ENCODE results near the gene RRAGD.
"Not testable (repeated sequence)": the region's sequence is repeated elsewhere in the genome, so short reads cannot be mapped to it uniquely, and the experiment has no call there.

Gene RRAGD

DNA sequence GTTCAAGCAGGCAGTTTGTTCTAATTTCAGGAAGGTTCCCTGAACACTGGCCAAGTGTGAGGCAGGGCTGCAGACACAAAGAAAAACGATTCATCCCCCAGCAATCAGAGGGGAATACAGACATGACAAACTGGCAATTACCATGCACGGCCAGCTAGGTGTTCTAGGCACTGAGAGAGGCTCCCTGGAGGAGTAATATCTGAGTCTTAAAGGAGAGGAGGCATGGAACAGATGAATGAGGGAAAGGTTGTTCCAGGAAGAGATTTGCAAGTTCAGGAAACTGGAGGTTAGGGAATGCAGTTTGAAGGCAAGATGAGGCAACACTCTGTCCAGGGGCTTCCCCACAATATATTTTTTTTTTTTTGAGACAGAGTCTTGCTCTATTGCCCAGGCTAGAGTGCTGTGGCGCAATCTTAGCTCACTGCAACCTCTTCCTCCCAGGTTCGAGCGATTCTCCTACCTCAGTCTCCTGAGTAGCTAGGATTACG lies 11.1 kb downstream of the RRAGD start:
- H2BK120ac ChIP-seq (ENCODE audit: low read depth, low read length), result no peak overlapping the region
- peaks cover 5 to 7% of the 10 kb centered on the region in 2 donors for H3K4me1 ChIP-seq (ENCODE audit: control insufficient read depth in 2 of 2, insufficient read depth in 1 of 2, low read depth in 1 of 2, low read length in 2 of 2)
- no peak overlapping the region for H2BK15ac ChIP-seq (ENCODE audit: low read length)
- H2BK12ac ChIP-seq (ENCODE audit: low read length), result no peak overlapping the region
- no peak overlapping the region for H3K9ac ChIP-seq (ENCODE audit: low read depth, low read length, poor library complexity)
- no peaks in the 10 kb centered on the region for H3K36me3 ChIP-seq (replicated peaks in 1 of 2; ENCODE audit: control insufficient read depth in 2 of 2, insufficient read depth in 2 of 2, low read length in 2 of 2)
- H3K79me1 ChIP-seq (ENCODE audit: low read depth, low read length), result no peaks in the 10 kb centered on the region
- no peak overlapping the region for H4K91ac ChIP-seq (ENCODE audit: low read depth, low read length, poor library complexity)
- no peaks in the 10 kb centered on the region for H3K27me3 ChIP-seq (ENCODE audit: control insufficient read depth in 3 of 3, insufficient read depth in 3 of 3, low read depth in 1 of 3, low read length in 3 of 3)
- H3K4me2 ChIP-seq (ENCODE audit: insufficient read depth, low read length, poor library complexity, severe bottlenecking), result no peak overlapping the region
- H4K8ac ChIP-seq (ENCODE audit: low read depth, low read length), result no peak overlapping the region
- H3K23ac ChIP-seq (ENCODE audit: low read depth, low read length, poor library complexity), result no peak overlapping the region
- H3K14ac ChIP-seq (ENCODE audit: low read length), result no peak overlapping the region
- WGBS, 2 donors (ENCODE audit: extremely low coverage in 2 of 2, insufficient read length in 2 of 2, insufficient replicate concordance in 1 of 2), result no CpG with 5 or more reads among the region's 6 CpGs
- no peak overlapping the region for H3K18ac ChIP-seq (ENCODE audit: low read length)
- no peak overlapping the region for H2AFZ ChIP-seq (ENCODE audit: low read length)
- H3K4me3 ChIP-seq (ENCODE audit: low read length in 2 of 2), result no peak overlapping the region
- H3K9me3 ChIP-seq (replicated peaks in 1 of 2; ENCODE audit: control insufficient read depth in 2 of 2, insufficient read depth in 1 of 2, low read depth in 1 of 2, low read length in 2 of 2), result peaks cover 0 to 2% of the 10 kb centered on the region in 2 donors
- no peak for DNase-seq (ENCODE audit: low spot score)
- no peak overlapping the region for H3K4ac ChIP-seq (ENCODE audit: low read length)
- no peak overlapping the region for H3K27ac ChIP-seq (replicated peaks; ENCODE audit: low read length)
- no peak overlapping the region for H2BK5ac ChIP-seq (ENCODE audit: low read length)
- H2AK5ac ChIP-seq (ENCODE audit: low read depth, low read length), result no peak overlapping the region

GRCh38 chr6:89400050-89400449 lies 12.0 kb downstream of the RRAGD start:
- WGBS, 2 donors (ENCODE audit: extremely low coverage in 2 of 2, insufficient read length in 2 of 2, insufficient replicate concordance in 1 of 2), result no CpG with 5 or more reads among the region's 3 CpGs
- no peak overlapping the region for H3K14ac ChIP-seq (ENCODE audit: low read length)
- no peak for DNase-seq (ENCODE audit: low spot score)

DNA sequence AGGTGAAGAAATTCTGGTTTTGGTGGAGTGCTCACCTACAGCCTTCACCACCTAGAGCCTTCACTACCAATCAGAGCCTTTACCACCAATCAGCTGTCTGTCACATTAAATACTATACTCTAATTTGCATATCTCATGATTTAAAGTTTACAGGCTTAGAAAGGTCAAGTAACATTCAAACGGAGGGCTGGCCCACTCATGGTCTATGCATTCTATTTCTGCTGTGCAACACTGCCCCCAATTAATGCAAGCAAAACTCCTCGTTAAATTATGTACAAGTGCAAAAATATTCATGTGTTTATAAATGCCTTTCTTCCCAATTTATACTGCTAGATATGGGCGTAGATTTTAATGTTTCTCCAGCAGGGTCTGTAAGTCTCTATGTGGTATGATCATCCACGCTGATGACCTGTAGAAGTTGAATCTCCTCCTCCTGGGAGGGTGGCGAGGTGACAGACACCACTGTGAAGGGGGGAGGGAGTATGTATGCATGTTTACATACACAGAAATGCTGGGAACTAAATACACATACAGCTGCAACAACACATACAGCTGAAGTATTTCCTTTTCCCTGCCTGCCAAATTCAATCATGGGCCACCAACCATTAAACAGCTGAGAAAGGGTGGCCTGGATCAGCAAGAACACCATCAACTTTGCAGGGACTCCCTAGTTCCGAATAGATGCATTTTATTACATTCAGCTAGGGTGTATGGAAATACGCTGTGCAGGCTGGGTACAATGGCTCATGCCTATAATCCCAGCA lies 13.1 kb downstream of the RRAGD start:
- Histone ChIP-seq H4K91ac (ENCODE audit: low read depth, low read length, poor library complexity) (no peak overlapping the region), H3K27me3 (ENCODE audit: control insufficient read depth in 3 of 3, insufficient read depth in 3 of 3, low read depth in 1 of 3, low read length in 3 of 3) (no peaks in the 10 kb centered on the region), H3K4me3 (ENCODE audit: low read length in 2 of 2) (no peak overlapping the region), H3K9me3 (replicated peaks in 1 of 2; ENCODE audit: control insufficient read depth in 2 of 2, insufficient read depth in 1 of 2, low read depth in 1 of 2, low read length in 2 of 2) (peaks cover 0 to 4% of the 10 kb centered on the region in 2 donors), H2AK5ac (ENCODE audit: low read depth, low read length) (no peak overlapping the region), H4K8ac (ENCODE audit: low read depth, low read length) (no peak overlapping the region), H2BK15ac (ENCODE audit: low read length) (no peak overlapping the region), H3K4ac (ENCODE audit: low read length) (no peak overlapping the region), H2BK12ac (ENCODE audit: low read length) (no peak overlapping the region), H3K4me2 (ENCODE audit: insufficient read depth, low read length, poor library complexity, severe bottlenecking) (no peak overlapping the region), H3K4me1 (ENCODE audit: control insufficient read depth in 2 of 2, insufficient read depth in 1 of 2, low read depth in 1 of 2, low read length in 2 of 2) (no peaks in the 10 kb centered on the region), H2BK120ac (ENCODE audit: low read depth, low read length) (no peak overlapping the region), H3K9ac (ENCODE audit: low read depth, low read length, poor library complexity) (no peak overlapping the region), H3K14ac (ENCODE audit: low read length) (peak overlapping the region; percentile 8), H3K23ac (ENCODE audit: low read depth, low read length, poor library complexity) (peak overlapping the region; percentile 20), H3K79me1 (ENCODE audit: low read depth, low read length) (no peaks in the 10 kb centered on the region), H3K18ac (ENCODE audit: low read length) (no peak overlapping the region), H2BK5ac (ENCODE audit: low read length) (no peak overlapping the region), H3K36me3 (replicated peaks in 1 of 2; ENCODE audit: control insufficient read depth in 2 of 2, insufficient read depth in 2 of 2, low read length in 2 of 2) (no peaks in the 10 kb centered on the region), H2AFZ (ENCODE audit: low read length) (no peak overlapping the region), H3K27ac (replicated peaks; ENCODE audit: low read length) (no peak overlapping the region)
- no peak for DNase-seq (ENCODE audit: low spot score)
- no CpG with 5 or more reads among the region's 7 CpGs for WGBS, 2 donors (ENCODE audit: extremely low coverage in 2 of 2, insufficient read length in 2 of 2, insufficient replicate concordance in 1 of 2)

More at GRCh38 chr6:89400050-89400449, 12.0 kb downstream of the RRAGD start:
- Histone ChIP-seq H3K9me3 (replicated peaks in 1 of 2; ENCODE audit: control insufficient read depth in 2 of 2, insufficient read depth in 1 of 2, low read depth in 1 of 2, low read length in 2 of 2) (peaks cover 0 to 2% of the 10 kb centered on the region in 2 donors), H3K36me3 (replicated peaks in 1 of 2; ENCODE audit: control insufficient read depth in 2 of 2, insufficient read depth in 2 of 2, low read length in 2 of 2) (no peaks in the 10 kb centered on the region), H2BK12ac (ENCODE audit: low read length) (no peak overlapping the region), H3K4me1 (ENCODE audit: control insufficient read depth in 2 of 2, insufficient read depth in 1 of 2, low read depth in 1 of 2, low read length in 2 of 2) (peaks cover 0 to 5% of the 10 kb centered on the region in 2 donors), H3K18ac (ENCODE audit: low read length) (no peak overlapping the region), H3K4ac (ENCODE audit: low read length) (no peak overlapping the region), H3K27me3 (ENCODE audit: control insufficient read depth in 3 of 3, insufficient read depth in 3 of 3, low read depth in 1 of 3, low read length in 3 of 3) (no peaks in the 10 kb centered on the region), H3K9ac (ENCODE audit: low read depth, low read length, poor library complexity) (no peak overlapping the region), H2AK5ac (ENCODE audit: low read depth, low read length) (no peak overlapping the region), H3K79me1 (ENCODE audit: low read depth, low read length) (no peaks in the 10 kb centered on the region), H2BK5ac (ENCODE audit: low read length) (no peak overlapping the region), H3K23ac (ENCODE audit: low read depth, low read length, poor library complexity) (no peak overlapping the region), H4K8ac (ENCODE audit: low read depth, low read length) (no peak overlapping the region), H3K4me3 (ENCODE audit: low read length in 2 of 2) (no peak overlapping the region), H3K4me2 (ENCODE audit: insufficient read depth, low read length, poor library complexity, severe bottlenecking) (no peak overlapping the region), H3K27ac (replicated peaks; ENCODE audit: low read length) (no peak overlapping the region), H2BK120ac (ENCODE audit: low read depth, low read length) (no peak overlapping the region), H2AFZ (ENCODE audit: low read length) (no peak overlapping the region), H4K91ac (ENCODE audit: low read depth, low read length, poor library complexity) (no peak overlapping the region), H2BK15ac (ENCODE audit: low read length) (no peak overlapping the region)

GRCh38 chr6:89397884-89398283 lies 14.2 kb downstream of the RRAGD start:
- not testable (repeated sequence) for H2AFZ ChIP-seq (ENCODE audit: low read length); H4K8ac ChIP-seq (ENCODE audit: low read depth, low read length); H3K4me1 ChIP-seq (ENCODE audit: control insufficient read depth in 2 of 2, insufficient read depth in 1 of 2, low read depth in 1 of 2, low read length in 2 of 2); H3K4ac ChIP-seq (ENCODE audit: low read length); H2BK12ac ChIP-seq (ENCODE audit: low read length); H3K4me2 ChIP-seq (ENCODE audit: insufficient read depth, low read length, poor library complexity, severe bottlenecking); H3K36me3 ChIP-seq (replicated peaks in 1 of 2; ENCODE audit: control insufficient read depth in 2 of 2, insufficient read depth in 2 of 2, low read length in 2 of 2); H2BK120ac ChIP-seq (ENCODE audit: low read depth, low read length); H3K9ac ChIP-seq (ENCODE audit: low read depth, low read length, poor library complexity); H2BK5ac ChIP-seq (ENCODE audit: low read length); H3K4me3 ChIP-seq (ENCODE audit: low read length in 2 of 2); DNase-seq (ENCODE audit: low spot score); H3K79me1 ChIP-seq (ENCODE audit: low read depth, low read length); H4K91ac ChIP-seq (ENCODE audit: low read depth, low read length, poor library complexity); H3K27ac ChIP-seq (replicated peaks; ENCODE audit: low read length); H3K23ac ChIP-seq (ENCODE audit: low read depth, low read length, poor library complexity); H3K14ac ChIP-seq (ENCODE audit: low read length); H3K27me3 ChIP-seq (ENCODE audit: control insufficient read depth in 3 of 3, insufficient read depth in 3 of 3, low read depth in 1 of 3, low read length in 3 of 3); H3K9me3 ChIP-seq (replicated peaks in 1 of 2; ENCODE audit: control insufficient read depth in 2 of 2, insufficient read depth in 1 of 2, low read depth in 1 of 2, low read length in 2 of 2); H2BK15ac ChIP-seq (ENCODE audit: low read length); H2AK5ac ChIP-seq (ENCODE audit: low read depth, low read length); H3K18ac ChIP-seq (ENCODE audit: low read length)
- 100% methylated on average over 1 of the region's 4 CpGs; no CpG with 5 or more reads in 1 of the 2 donors for WGBS, 2 donors (ENCODE audit: extremely low coverage in 2 of 2, insufficient read length in 2 of 2, insufficient replicate concordance in 1 of 2)
